ENCODE data around the gene TSPYL4.
A peak's percentile ranks its signal among the peaks of the same experiment; 100 is the strongest.
"Not testable (repeated sequence)": the region's sequence is repeated elsewhere in the genome, so short reads cannot be mapped to it uniquely, and the experiment has no call there.

Gene TSPYL4

DNA sequence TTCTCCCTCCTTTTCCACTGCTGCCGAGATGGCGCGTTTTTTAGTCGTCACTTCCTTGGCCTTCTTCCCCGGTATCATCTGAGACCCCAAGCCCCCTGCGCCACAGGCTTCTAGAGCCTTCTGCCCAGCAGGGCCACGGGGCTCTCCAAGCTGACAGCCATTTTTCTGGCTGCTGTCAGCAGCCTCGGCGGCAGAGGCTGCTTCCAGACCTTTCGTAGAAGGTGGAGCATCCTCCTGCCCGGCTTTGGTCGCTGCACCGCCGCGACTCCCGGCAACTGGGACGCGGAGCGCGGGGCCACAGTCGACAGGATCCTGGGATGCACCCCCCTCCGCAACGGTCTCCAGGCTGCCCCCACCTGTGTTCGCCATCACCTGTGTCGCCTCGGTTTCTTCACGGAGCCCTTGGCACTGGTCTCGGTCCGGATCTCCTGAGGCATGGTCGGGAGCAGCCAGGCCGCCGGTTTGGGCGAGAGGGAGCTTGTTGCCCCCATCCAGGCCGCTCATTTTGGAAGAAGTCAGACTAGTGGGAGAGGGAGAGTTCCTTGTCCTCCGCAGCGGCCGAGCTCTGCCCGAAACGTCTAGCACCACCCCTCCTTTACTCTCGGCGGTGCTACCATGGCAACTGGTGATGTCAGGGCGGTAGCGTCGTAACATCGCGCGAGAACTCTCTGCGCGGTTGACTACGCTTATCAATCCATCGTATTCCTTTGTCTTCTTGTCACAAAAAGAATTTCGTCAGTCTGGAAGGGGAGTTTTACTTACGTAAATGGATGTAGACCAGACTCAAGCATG lies at the start of gene TSPYL4:
Gene TSPYL4, minus strand, starts transcription at position 571 of the 792 bp plus-strand sequence. Its CDS starts 67 bp downstream, at position 504.
- peak; percentile 89 to 92 for DNase-seq

DNA sequence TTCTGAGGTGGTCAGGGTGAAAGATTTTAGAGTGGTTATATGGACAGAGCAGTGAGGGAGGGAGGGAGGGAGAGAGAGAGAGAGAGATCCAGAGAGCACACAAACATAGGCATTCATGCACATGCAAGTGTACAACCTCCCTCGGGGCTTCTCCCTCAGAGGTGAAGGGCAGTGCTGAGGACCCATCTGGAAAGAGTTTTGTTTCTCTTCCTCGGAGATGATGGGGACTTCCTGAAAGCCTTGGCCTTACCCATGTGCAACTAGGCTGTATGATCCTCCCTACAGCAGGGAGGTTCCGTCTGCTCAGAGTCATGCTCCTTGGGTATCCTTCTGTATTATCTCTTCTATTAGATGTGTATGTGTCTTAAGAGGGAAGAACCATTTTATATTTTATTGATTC lies 47.2 kb upstream of the TSPYL4 start:
- DNase-seq: no peak

DNA sequence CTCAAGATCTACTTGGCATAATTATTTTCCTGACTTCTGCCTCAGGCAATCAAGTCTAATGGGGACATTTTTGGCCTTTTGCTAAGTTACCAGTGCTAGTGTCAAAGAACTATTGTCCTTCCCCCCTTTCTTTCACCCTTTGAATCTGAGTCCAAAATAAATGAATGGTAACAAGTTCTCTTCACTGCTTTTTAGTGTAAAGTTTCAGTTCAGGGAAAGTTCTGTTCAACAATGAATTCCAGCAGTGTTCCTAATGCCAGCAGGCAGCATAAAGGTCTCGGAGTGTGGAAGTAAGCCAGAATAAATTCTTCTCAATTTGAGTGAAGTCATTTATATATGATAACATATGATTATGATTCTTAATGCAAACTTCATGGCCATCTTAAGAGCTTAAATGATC lies 46.7 kb upstream of the TSPYL4 start:
- no peak for DNase-seq

DNA sequence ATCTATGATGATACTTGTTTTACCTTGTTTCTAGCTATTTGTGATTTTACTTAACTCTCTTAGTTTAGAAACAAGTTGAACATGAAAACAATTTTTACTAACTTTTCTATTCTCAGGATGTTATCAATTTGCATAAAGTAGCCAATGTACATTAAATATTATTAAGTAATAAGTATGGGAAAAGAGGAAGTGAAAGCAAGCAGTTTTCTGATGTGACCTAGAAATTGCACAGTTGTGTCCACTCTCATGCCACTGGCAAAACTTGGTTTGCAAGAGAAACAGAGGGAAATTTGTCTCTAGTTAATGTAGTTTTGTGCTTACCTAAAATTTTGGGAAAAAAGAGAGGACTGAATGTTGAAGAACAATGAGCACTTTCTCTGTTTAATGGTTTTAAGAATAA lies 45.1 kb upstream of the TSPYL4 start:
- no peak for DNase-seq

DNA sequence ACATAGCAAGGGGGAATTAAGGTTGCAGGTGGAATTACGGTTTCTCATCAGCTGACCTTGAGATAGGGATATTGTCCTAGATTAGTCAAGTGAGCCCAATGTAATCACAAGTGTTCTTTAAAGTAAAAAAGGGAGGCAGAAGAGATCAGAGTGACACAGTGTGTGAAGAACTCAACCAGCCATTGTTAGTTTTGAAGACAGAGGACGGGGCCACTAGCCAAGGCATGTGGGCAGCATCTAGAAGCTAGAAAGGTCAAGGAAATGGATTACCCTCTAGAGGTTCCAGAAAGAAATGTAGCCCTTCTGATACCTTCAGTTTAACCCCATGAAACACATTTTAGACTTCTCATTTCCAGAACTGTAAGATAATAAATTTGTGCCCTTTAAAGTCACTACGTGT lies 44.4 kb upstream of the TSPYL4 start:
- DNase-seq: no peak

DNA sequence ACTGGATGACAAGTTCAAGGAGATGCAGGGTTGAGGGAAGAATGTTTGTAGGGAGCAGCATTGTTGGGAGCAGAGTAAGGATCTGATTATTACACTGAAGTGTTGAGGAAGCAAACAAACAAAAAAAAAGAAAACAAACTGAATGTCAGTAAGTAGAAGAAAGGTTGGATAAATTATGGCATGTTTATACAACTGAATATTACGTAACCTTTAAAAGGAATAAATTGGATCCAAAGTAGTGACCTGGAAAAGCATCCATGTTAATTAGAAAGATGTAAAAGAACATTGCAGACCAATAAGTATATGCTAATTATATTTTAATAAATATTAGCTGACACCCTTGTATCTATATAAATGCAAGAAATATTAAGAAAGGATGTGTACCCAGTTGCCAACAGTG lies 38.7 kb upstream of the TSPYL4 start:
- no peak for DNase-seq

DNA sequence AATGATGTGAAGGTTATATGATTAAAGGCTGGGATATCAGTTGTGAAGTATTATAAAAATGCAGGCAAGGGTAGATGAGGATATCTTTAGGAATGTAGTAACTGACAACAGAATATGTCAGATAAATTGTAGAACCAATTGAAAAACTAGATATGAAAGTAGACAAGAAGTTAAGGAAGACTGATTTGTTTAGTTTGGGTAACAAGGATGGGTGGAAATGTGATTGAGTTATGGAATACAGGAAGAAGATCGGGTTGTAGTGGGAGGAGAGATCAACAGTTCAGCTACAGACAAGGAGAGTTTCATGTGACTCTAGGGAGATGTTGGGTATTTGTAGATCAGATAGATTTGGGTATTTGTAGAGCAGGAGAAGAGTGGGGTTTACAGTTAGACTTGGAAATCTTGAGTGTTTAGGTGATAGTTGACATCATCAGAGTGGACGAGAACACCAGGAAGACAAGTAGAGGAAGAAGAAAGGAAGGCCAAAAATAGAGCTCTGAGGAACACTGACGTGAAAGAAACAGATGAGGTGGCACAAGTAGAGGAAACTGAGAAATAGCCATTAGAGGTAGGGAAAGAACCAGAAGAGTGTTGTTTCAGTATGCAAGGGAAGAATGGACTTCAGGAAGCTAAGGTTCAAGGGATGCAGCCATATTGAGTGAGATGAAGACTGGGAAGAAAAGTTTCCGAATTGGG lies 38.0 kb upstream of the TSPYL4 start:
- DNase-seq: no peak

DNA sequence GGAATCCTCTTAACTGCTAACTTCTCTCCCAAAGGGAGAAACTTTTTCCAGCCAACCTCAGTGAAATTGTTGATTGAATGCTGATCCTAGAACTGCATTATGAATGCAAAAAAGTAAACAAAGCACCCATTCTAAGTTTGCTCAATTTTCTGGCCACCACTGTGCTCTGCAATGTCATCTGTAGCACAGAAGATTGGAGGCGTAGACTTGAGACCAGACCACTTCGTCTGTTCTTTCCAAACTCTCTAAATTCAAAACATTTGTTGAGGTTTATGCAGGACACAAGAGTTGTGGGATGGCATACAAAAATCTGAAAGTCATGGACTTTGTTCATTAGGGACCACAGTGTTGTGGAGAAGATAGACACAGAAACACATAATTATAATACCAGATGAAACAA lies 36.9 kb upstream of the TSPYL4 start:
- no peak for DNase-seq

DNA sequence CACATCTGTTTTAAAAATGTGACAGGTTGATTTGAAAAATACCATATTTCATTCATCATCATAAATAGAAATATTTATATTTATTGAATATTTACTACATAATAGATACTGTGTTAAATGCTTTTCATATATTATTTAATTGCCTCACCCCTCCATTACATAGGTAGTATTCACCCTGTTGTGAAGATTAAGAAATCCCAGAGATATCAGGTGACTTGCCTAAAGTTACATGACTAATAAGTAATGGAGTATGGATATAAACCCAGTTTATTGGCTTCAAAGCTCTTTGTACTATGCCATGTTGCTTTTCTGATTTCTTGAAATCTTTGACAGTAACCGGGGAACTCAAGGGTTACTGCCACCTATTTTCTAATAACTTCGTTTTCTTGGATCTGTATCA lies 36.0 kb upstream of the TSPYL4 start:
- DNase-seq: no peak

DNA sequence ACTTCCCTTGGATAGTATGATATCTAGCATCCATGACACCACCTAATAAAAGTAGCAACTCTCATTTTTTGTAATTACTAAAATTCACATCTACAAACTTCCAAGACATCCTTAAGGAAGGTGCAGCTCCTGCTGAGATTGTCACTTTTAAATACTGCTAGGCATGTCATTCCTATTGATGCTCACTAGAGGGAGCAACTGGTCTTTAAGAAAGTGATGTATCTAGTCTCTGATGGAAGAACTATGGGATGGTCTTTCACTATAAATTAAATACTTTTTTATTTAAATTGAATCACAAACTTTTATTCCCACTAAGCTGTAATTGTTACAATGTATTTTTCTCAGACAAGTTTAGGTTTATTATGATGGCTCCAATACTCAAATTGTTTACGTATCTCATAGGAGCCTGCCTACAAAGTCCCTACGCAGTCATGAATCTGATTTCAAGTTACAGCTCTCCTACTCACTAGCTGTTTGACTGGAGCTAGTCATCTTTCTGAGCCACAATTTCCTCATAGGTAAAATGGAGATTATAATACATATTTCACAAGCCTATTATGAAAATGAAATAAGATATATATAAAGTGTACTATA lies 33.9 kb upstream of the TSPYL4 start:
- DNase-seq: no peak

DNA sequence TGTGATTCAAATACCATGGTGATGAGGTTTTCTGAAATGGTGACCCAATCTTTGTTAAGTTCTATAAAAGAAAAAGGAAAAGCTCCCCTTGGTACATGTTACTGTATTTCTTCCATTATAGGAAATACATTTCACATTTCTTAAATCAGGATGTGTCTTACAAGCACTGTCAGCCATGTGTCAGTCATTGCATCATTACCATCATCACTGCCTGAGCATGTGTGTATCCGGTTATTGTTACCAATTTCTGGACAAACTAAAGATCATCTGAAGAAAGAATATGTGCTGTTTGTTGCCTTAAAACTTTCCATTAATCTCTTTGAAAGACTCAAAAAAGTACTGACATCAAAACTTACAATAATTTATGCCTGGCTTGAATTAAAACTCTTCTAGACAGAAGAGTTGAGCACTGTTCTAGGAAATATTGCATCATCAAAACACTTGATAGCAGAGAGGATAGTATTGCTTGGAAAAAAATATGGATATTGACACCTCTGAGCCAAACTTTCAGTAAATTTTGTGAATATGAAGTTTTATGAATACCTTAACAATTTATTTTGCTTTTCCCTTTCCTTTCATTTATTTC lies 33.0 kb upstream of the TSPYL4 start:
- DNase-seq: no peak

DNA sequence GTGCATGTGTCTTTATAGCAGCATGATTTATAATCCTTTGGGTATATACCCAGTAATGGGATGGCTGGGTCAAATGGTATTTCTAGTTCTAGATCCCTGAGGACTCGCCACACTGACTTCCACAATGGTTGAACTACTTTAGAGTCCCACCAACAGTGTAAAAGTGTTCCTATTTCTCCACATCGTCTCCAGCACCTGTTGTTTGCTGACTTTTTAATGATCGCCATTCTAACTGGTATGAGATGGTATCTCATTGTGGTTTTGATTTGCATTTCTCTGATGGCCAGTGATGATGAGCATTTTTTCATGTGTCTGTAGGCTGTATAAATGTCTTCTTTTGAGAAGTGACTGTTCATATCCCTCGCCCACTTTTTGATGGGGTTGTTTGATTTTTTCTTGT lies 31.1 kb upstream of the TSPYL4 start:
- DNase-seq: not testable (repeated sequence)

DNA sequence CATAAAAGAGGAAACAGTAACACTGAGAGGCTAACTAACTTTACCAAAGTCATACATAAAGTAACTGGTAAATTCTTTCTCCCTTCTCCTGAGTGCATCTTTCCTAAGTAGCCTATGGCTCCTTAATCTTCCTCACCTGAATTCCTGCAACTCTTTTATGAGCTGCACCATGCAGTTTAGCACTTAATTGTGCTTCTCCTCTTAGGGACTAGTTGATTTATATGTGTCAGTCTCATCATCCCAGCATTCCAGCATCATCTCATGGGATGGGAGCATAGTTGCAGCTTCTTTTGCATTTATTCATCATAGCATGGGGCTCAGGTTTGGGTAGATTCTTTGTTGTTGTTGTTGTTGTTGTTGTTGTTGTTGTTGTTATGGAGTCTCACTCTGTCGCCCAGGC lies 29.3 kb upstream of the TSPYL4 start:
- DNase-seq: no peak

DNA sequence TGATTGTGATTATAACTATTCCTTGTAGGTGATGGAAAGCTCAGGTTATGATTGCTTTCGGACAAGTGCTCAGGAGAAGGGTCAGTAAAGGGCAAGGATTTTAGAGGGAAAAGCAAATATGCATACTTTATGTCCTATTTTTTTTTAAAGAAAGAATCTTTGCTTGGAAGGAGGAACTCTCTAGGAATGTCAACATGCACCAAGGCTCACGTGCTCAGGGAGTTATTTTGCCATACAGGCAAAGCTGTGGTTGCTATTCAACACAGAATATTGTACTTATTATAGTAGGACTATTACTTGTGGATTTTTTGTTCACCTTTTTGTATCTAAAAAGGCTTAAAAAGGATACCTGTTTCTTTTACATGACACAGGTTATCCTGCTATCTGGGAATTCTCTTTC lies 28.8 kb upstream of the TSPYL4 start:
- no peak for DNase-seq

DNA sequence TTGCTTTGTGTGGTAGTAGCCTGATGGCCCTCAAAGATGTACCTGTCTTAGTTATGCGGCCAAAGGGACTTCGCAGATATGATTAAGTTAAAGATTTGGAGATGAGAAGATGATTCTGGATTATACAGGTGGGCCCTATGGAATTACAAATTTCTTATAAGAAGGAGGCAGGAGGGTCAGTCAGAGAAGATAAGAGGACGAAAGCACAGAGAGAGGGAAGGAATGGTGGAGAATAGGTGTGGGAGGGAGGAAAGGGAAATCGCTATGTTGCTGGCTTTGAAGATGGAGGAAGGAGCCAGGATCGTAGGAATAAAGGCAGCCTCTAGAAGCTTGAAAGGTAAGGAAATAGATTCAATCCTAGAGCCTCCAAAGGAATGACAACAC lies 27.1 kb upstream of the TSPYL4 start:
- DNase-seq: no peak

DNA sequence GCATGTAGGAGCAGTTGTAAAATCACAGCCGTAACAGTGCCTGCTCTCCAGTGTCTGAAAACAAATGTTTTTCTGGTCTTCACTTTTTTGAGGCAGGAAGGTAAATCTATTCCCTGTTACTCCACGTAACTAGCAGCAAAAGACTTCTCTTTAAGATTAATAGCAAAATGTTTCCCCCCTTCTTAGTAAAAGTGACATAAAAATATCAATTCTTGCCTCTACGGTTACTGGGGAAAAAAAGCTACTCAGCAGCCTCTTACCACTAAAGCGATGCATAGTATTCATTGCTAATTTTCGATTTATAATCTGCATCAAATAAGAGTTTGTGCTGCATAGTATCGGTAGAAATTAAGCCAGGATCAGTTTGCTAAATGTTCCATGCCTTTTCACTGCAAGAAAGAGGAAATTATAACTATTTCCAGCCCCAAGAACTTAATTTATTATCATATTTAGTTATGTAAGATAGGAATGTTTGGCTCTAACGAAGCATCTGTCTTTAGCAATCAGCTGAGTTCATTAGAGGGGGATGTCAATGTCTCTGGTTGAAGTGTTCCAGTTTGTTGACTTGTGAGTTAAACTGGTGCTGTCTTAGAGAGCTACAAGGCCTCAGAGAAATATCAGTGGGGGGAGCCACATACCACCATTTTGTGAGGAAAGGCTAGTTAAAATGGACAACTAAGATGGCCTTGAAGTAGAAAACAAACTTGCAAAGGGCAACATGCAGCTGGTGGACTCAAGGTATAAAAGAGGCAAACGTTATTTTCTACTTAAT lies 26.5 kb upstream of the TSPYL4 start:
- DNase-seq: no peak

DNA sequence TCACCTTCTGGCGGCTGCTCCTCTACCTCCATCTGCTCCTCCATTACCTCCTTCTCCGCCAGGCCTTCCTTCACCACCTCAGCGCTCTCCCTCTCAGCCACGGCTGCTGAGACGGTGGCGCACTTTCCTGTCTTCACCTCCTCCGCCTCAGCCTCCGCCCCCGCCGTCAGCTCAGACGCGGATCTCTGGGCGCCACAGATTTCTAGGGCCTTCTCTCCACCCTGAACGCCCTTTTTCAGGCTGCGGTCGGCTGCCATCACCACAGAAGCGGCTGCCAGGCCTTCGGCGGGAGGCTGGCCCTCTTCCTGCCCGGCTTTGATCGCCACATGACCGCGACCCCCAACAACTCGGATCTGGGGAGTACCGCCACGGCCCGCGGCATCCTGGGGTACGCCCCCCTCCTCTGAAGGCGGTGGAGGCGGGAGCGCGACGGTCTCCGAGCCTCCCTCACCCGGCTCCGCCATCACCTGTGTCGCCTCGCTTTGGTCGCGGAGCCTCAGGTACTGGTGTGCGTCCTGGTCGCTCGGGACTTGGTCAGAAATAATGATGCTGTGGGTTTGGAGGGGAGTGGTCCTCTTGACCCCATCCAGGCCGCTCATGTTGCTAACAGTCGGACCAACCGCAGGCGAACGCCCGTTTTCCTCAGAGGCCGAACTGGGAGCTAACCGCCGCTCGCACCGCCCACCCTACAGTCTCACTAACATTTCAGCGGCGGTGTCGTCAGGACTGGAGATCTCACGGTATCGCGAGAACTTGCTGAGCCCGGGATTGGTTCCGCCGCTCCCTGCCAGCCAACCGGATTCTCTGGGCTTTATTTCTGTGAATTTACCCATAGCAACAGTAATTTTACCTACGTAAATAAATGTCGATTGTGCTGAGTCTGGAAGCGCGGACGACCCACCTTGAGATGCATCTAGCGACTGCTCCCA lies 25.6 kb upstream of the TSPYL4 start, which contains the start of gene TSPYL1:
Gene TSPYL1, minus strand, starts transcription at position 699 of the 929 bp plus-strand sequence. Its CDS starts 100 bp downstream, at position 599.
- DNase-seq: peak; percentile 94

DNA sequence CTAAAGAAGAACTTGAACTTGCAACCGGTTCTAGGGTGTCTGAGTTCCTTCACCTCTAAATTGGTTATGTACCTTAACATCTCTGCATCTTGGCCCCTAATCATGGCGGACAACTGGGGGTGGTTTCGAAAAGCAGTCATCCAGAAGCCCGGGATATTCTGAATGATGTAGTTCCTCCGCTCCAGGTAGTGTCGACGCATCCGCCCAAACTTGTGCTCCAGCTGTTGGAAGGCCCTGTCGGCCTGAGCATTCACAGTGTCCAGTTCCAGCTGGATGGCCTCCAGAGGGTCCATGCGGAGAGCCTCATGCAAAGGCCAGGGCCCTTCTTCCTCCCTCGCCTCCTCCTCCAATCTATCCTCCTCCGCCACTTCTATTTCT lies 25.0 kb upstream of the TSPYL4 start:
- no peak for DNase-seq

DNA sequence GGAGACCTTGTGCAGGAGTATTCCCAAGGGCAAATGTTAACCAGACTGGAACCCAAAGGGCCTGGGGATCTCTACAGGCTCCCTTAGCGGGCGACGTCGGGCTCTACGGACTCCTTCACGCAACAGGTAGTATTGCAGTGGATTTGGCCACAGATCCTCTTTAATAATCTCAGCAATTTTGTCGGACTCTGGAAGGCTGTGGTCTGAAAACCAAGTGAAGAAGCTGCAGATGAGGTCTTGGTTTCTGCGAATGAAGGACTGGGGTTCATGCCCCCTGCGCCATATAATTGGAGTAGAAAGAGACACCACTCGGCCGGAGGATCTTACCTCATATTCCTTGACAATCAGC lies 24.6 kb upstream of the TSPYL4 start:
- DNase-seq: no peak

DNA sequence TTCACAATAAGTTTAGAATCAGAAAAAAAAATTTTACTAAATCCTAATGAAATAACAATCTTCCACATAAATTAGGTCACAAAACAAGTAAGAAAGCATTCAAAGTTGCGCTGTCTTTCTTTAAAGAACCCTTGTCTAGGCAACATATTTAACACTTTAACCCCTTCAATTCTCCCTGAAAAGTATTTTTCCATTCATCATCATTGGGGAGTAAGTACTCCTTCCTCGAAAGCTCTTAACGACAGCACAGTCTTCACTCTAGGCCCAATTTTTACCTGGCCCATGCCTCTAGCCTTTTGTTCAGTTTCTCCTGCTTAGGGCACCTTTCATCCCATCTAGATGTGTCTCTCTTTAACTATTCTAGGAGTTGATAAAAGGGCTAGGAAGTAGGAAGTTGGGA lies 23.2 kb upstream of the TSPYL4 start:
- no peak for DNase-seq

DNA sequence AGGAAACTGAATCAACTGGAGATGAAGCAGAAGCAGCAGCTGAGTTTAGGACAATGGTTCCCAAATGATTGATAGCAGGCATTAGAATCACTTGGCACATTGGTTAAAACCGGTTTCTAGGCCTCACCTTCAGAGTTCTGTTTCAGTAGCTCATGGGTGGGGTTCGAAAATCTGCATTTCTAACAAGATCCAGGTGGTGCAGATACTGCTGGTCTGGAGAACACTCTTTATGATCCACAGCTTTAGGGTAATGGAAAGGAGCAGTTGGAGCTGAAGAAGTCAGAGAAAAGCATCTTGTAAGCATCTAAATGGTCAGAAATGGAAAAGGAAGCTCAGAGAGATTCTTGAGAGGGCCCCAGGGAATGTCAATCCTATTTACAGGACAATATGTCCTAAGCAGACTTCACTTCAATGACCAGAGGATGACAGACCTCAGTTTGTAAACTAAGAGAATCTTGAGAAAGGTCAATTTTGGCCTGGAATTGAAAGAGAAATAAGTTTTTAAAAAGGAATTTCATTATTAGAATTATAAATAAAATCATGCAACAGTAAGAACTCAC lies 17.4 kb upstream of the TSPYL4 start:
- DNase-seq: no peak

All from activated CD4-positive, alpha-beta T cell treated with anti-CD3 and anti-CD28 coated beads for 4 hours (primary cell).